Occipital lobe (tissue), 2 donors: ENCODE measurements around the gene ASCC1. TPM values are rescaled to one million over a fixed set of nuclear protein-coding genes. Genes with fewer than 3 reads are reported as not detected.
"Not testable (repeated sequence)": the region's sequence is repeated elsewhere in the genome, so short reads cannot be mapped to it uniquely, and the experiment has no call there.

Experiments
- DNase-seq: peaks from one replicate; lab custom pipeline; 2025; lab: John Stamatoyannopoulos, UW
- total RNA-seq: library from RNA; depleted of rRNA; stranded (reverse); fragments of >200 nt; gene quantifications from one replicate; pipeline ENCODE4 v1.2.3, GENCODE V29; 2014

The ASCC1 gene
- total RNA-seq, 1 donor from 2014 or later = 31.2 TPM

- DNase-seq = no peak
Measured at GRCh38 chr10:72127571-72127970, 88.5 kb downstream of the ASCC1 start.

GRCh38 chr10:72126872-72127232 lies 89.2 kb downstream of the ASCC1 start:
- DNase-seq = no peak

- no peak for DNase-seq
Measured at GRCh38 chr10:72126184-72126871, 89.7 kb downstream of the ASCC1 start.

- no peak for DNase-seq
Measured at GRCh38 chr10:72124989-72125388, 91.1 kb downstream of the ASCC1 start.

- no peak for DNase-seq
Measured at GRCh38 chr10:72124381-72124780, 91.7 kb downstream of the ASCC1 start.

- no peak for DNase-seq
Measured at GRCh38 chr10:72123616-72124015, 92.5 kb downstream of the ASCC1 start.

GRCh38 chr10:72122221-72122620 lies 93.9 kb downstream of the ASCC1 start:
- no peak for DNase-seq

- DNase-seq = no peak
Measured at GRCh38 chr10:72121389-72121788, 94.7 kb downstream of the ASCC1 start.

GRCh38 chr10:72116372-72116771 lies 99.7 kb downstream of the ASCC1 start:
- DNase-seq = no peak

- DNase-seq = no peak
Measured at GRCh38 chr10:72114706-72115450, 101.2 kb downstream of the ASCC1 start.

GRCh38 chr10:72110673-72111401 lies 105.2 kb downstream of the ASCC1 start:
- no peak for DNase-seq

GRCh38 chr10:72109636-72110157 lies 106.4 kb downstream of the ASCC1 start:
- no peak for DNase-seq

GRCh38 chr10:72108830-72109635 lies 107.0 kb downstream of the ASCC1 start:
- DNase-seq = no peak

- DNase-seq = not testable (repeated sequence)
Measured at GRCh38 chr10:72108004-72108370, 108.1 kb downstream of the ASCC1 start.

GRCh38 chr10:72107325-72108003 lies 108.6 kb downstream of the ASCC1 start:
- no peak for DNase-seq

GRCh38 chr10:72106896-72107295 lies 109.2 kb downstream of the ASCC1 start:
- no peak for DNase-seq

GRCh38 chr10:72106154-72106849 lies 109.8 kb downstream of the ASCC1 start:
- DNase-seq = no peak

GRCh38 chr10:72105710-72106109 lies 110.4 kb downstream of the ASCC1 start:
- DNase-seq = no peak

GRCh38 chr10:72105098-72105475 lies 111.0 kb downstream of the ASCC1 start:
- DNase-seq = no peak

GRCh38 chr10:72104472-72105097 lies 111.5 kb downstream of the ASCC1 start:
- no peak for DNase-seq
